ENCODE results near the gene TRPV2.
A peak's percentile ranks its signal among the peaks of the same experiment; 100 is the strongest.

Gene TRPV2

GRCh38 chr17:16459271-16459670, 43.9 kb downstream of the TRPV2 start:
- no peak for DNase-seq

- DNase-seq: no peak
Observed at GRCh38 chr17:16459855-16460550, 44.6 kb downstream of the TRPV2 start.

- DNase-seq: no peak
Observed at GRCh38 chr17:16460796-16461605, 45.6 kb downstream of the TRPV2 start.

GRCh38 chr17:16461606-16461866, 46.2 kb downstream of the TRPV2 start:
- DNase-seq: no peak

- no peak for DNase-seq
Observed at GRCh38 chr17:16462070-16462864, 46.9 kb downstream of the TRPV2 start.

- peak; percentile 79 for DNase-seq
Observed at GRCh38 chr17:16463358-16464302, 48.3 kb downstream of the TRPV2 start.

GRCh38 chr17:16464303-16465051, 49.1 kb downstream of the TRPV2 start:
- no peak for DNase-seq

- DNase-seq: no peak
Observed at GRCh38 chr17:16465052-16465312, 49.6 kb downstream of the TRPV2 start.

GRCh38 chr17:16465861-16466338, 50.5 kb downstream of the TRPV2 start:
- no peak for DNase-seq

- no peak for DNase-seq
Observed at GRCh38 chr17:16466407-16466806, 51.0 kb downstream of the TRPV2 start.

GRCh38 chr17:16467044-16467443, 51.7 kb downstream of the TRPV2 start:
- DNase-seq: no peak

GRCh38 chr17:16467886-16468285, 52.5 kb downstream of the TRPV2 start:
- DNase-seq: no peak

- DNase-seq: no peak
Observed at GRCh38 chr17:16468428-16468992, 53.1 kb downstream of the TRPV2 start.

GRCh38 chr17:16470265-16470664, 54.9 kb downstream of the TRPV2 start:
- DNase-seq: no peak

- no peak for DNase-seq
Observed at GRCh38 chr17:16471295-16471694, 55.9 kb downstream of the TRPV2 start.

- DNase-seq: no peak
Observed at GRCh38 chr17:16472539-16472938, 57.2 kb downstream of the TRPV2 start.

- DNase-seq: no peak
Observed at GRCh38 chr17:16473044-16474011, 58.0 kb downstream of the TRPV2 start.

- no peak for DNase-seq
Observed at GRCh38 chr17:16474012-16474725, 58.8 kb downstream of the TRPV2 start.

- DNase-seq: no peak
Observed at GRCh38 chr17:16475179-16475704, 59.9 kb downstream of the TRPV2 start.

Data from hematopoietic multipotent progenitor cell treated with erythropoietin and hydrocortisone succinate and interleukin-3 and kit ligand, for 6 days (in vitro differentiated cells).